ENCODE measurements around the gene STAB1.

GRCh38 chr3:52455283-52456168 lies 39.6 kb upstream of the STAB1 start, which contains the start of gene NISCH:
- no peak for TF ChIP-seq CTCF (conservative IDR thresholded peaks at IDR 0.05; ENCODE audit: low read depth, low read length)
- no peak for TF ChIP-seq EZH2phosphoT487 (IDR thresholded peaks at IDR 0.05; ENCODE audit: borderline replicate concordance, low read length)
- no peak for TF ChIP-seq EZH2 (IDR thresholded peaks at IDR 0.05; ENCODE audit: low read length, unreplicated experiment)

Measured in PC-3 (cell line).